ENCODE data around the gene ENPP1.

DNA sequence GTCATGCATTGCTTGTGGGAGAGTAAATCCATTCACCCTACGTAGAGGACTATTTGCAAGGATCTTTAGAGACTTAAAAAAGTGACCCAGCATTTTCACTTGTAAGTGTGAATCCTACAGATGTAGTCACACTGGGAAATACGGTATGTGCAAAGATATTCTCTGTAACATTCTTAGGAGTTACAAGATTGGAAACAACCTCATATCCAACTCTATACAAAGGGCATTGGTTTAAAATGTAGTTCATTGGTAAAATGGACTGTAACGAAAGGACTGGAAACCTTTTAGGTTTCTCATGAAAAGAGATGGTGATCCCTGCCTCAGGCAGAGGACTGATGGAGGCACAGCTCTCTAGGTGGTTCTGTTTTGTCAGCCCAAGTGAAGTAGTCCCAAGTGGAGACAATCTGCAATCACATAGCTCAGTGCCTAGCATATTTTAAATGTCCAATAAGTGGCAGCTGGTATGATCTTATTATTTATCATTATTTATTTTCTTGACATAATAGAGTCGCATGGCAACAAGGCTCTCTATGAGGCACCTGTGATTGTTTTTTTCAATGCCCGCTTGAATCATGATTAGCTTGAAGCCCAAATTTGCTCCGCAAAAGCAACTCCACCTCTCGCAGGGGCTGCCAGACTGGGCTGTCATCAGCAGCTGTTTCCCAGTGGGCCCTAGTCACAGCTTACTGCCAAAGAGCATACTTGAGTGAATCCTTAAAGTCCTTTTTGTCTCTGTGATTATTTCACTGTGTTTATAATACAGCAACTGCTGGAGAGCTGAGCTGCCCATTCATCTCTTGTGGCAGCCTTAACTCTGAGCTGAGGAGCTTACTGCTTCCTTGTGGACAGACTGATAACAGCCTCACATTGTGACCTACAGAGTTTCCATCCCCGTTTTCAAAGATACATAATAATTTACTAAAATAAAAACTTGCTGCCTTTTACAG lies 19.8 kb upstream of the ENPP1 start:
- TF ChIP-seq POLR2A (IDR thresholded peaks at IDR 0.05) = no peak
- TF ChIP-seq, protein P1, sequence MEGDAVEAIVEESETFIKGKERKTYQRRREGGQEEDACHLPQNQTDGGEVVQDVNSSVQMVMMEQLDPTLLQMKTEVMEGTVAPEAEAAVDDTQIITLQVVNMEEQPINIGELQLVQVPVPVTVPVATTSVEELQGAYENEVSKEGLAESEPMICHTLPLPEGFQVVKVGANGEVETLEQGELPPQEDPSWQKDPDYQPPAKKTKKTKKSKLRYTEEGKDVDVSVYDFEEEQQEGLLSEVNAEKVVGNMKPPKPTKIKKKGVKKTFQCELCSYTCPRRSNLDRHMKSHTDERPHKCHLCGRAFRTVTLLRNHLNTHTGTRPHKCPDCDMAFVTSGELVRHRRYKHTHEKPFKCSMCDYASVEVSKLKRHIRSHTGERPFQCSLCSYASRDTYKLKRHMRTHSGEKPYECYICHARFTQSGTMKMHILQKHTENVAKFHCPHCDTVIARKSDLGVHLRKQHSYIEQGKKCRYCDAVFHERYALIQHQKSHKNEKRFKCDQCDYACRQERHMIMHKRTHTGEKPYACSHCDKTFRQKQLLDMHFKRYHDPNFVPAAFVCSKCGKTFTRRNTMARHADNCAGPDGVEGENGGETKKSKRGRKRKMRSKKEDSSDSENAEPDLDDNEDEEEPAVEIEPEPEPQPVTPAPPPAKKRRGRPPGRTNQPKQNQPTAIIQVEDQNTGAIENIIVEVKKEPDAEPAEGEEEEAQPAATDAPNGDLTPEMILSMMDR (IDR thresholded peaks at IDR 0.05) = no peak

Measured in lower leg skin (tissue), 3 donors.